Neural crest cell (in vitro differentiated cells): ENCODE measurements around the gene ZBTB8A. TPM values are rescaled to one million over a fixed set of nuclear protein-coding genes. Genes with fewer than 3 reads are reported as not detected.

Experiments used
- DNase-seq: peaks from one replicate; pipeline ENCODE4 v3.0.0; 2021; ENCODE audit warnings: low read depth, mixed read lengths, low spot score
- H3K27ac Mint-ChIP-seq: one replicate; pipeline ENCODE4 v1.8.0; 2021; ENCODE audit warnings: mild to moderate bottlenecking, mixed read lengths; ENCODE audit not compliant: unreplicated experiment
- H3K27me3 Mint-ChIP-seq: 2 replicates; pipeline ENCODE4 v1.8.0; 2021; ENCODE audit warnings: low read depth, mild to moderate bottlenecking, mixed read lengths
- H3K36me3 Mint-ChIP-seq: 2 replicates; pipeline ENCODE4 v1.8.0; 2021; ENCODE audit warnings: low read depth, mild to moderate bottlenecking, mixed read lengths
- H3K4me1 Mint-ChIP-seq: 2 replicates; pipeline ENCODE4 v1.8.0; 2021; ENCODE audit warnings: mixed read lengths
- H3K4me3 Mint-ChIP-seq: one replicate; pipeline ENCODE4 v1.8.0; 2021; ENCODE audit warnings: mild to moderate bottlenecking, mixed read lengths
- H3K9me3 Mint-ChIP-seq: 2 replicates; pipeline ENCODE4 v1.8.0; 2021; ENCODE audit warnings: mixed read lengths
- CTCF ChIP-seq: fragments of 200-600 bp; sonication (generic); conservative IDR thresholded peaks from 2 replicates; pipeline ENCODE4 v1.5.0; 2021; ENCODE audit warnings: antibody characterized with exemption, mild to moderate bottlenecking
- total RNA-seq: library from RNA; stranded (reverse); gene quantifications from 2 replicates; pipeline ENCODE4 v1.2.1, GENCODE V29; 2021

Gene ZBTB8A
- total RNA-seq, 1 donor from 2014 or later: 10.1 TPM

DNA sequence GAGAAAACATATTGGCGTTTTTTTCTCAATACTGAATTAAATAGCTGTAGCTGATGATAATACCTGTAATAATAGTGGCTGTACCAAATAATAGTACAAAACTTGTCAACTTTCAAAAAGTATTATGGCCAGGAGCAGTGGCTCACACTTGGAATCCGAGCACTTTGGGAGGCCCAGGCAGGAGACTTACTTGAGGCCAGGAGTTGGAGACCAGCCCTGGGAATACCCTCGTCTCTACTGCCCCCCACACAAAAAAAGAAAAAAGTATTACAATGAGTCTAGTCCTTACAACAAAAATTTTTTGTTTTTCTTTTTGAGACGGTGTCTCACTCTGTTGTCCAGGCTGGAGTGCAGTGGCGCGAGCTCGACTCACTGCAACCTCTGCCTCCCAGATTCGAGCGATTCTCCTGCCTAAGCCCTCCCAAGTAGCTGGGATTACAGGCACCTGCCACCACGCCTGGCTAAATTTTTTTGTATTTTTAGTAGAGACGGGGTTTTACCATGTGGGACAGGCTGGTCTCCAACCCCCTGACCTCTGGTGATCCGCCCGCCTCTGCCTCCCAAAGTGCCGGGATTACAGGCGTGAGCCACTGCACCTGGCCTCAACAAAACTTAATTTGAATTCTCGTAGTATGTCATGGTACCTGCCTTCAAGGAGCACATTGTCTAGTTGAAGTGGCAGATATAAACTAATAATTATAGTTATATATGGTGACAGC is 113.2 kb downstream of the ZBTB8A start:
- Mint-ChIP-seq H3K4me3 (peak overlapping the region; percentile 94), H3K27me3 (no peaks in the 10 kb centered on the region), H3K9me3 (no peaks in the 10 kb centered on the region), H3K36me3 (peaks cover 15% of the 10 kb centered on the region), H3K27ac (peak overlapping the region; percentile 98), H3K4me1 (peaks cover 54% of the 10 kb centered on the region)
- TF ChIP-seq CTCF: no peak
- no peak for DNase-seq

Other genes starting within 250 kb of the ZBTB8A start
- 128 and 130 TPM in 2 replicates for gene HDAC1, start 247.3 kb upstream of the ZBTB8A start, total RNA-seq
- gene MARCKSL1, start 203.2 kb upstream of the ZBTB8A start, total RNA-seq: 943 and 952 TPM in 2 replicates
- 7.1 and 7.7 TPM in 2 replicates for gene FAM229A, start 176.9 kb upstream of the ZBTB8A start, total RNA-seq
- 2.2 and 2.7 TPM in 2 replicates for gene TSSK3, start 176.9 kb upstream of the ZBTB8A start, total RNA-seq
- gene BSDC1, start 145.0 kb upstream of the ZBTB8A start, total RNA-seq: 38.6 and 41.5 TPM in 2 replicates
- gene ZBTB8B, start 74.4 kb upstream of the ZBTB8A start, total RNA-seq: 3.1 and 3.3 TPM in 2 replicates
- 49.1 and 53.1 TPM in 2 replicates for gene ZBTB8OS, start 111.1 kb downstream of the ZBTB8A start, total RNA-seq
- gene RBBP4, start 111.8 kb downstream of the ZBTB8A start, total RNA-seq: 492 and 494 TPM in 2 replicates
- gene SYNC, start 163.3 kb downstream of the ZBTB8A start, total RNA-seq: 0.12 TPM in 1 of 2 replicates, not detected in the other